K562 (cell line): ENCODE measurements around the gene SIDT2. TPM values are rescaled to one million over a fixed set of nuclear protein-coding genes. Genes with fewer than 3 reads are reported as not detected.

Experiments used
- BCL6 ChIP-seq: fragments of 250-450 bp; sonication (Bioruptor Pico); IDR thresholded peaks from 2 replicates; pipeline ENCODE4 v1.4.0; 2020
- CHCHD3 ChIP-seq: fragments of 250-450 bp; sonication (Bioruptor Pico); IDR thresholded peaks from 2 replicates; pipeline ENCODE4 v2.1.2; 2022; ENCODE audit warnings: mild to moderate bottlenecking
- NFE2L1 ChIP-seq: fragments of 450-650 bp; IDR thresholded peaks from 2 replicates; pipeline ENCODE4 v1.6.1; 2016; ENCODE audit warnings: missing genetic modification characterization, low read depth, mild to moderate bottlenecking, missing compliant biosample characterization, moderate library complexity, borderline replicate concordance
- SIX5 ChIP-seq, 2 experiments: IDR thresholded peaks; 2 replicates each; pipeline ENCODE4 v1.6.1; 2011; ENCODE audit warnings: low read length in 2 of 2, borderline replicate concordance in 1 of 2, low read depth in 1 of 2, mild to moderate bottlenecking in 1 of 2, moderate library complexity in 1 of 2; ENCODE audit not compliant: insufficient read depth in 1 of 2
- SLC30A9 ChIP-seq: fragments of 250-450 bp; sonication (Bioruptor Pico); IDR thresholded peaks from 2 replicates; pipeline ENCODE4 v1.8.0; 2022; ENCODE audit warnings: mild to moderate bottlenecking, moderate library complexity
- polyA plus RNA-seq, 8 experiments: library from polyadenylated mRNA; depleted of rRNA in 4 of 8; stranded (reverse) in 5 of 8; unstranded in 3 of 8; fragments of >200 nt; fragmentation: Nextera tagmentation in 2 of 8; fragmentation: Illumina TruSeq in 1 of 8; extraction: Ambion mirVana in 2 of 8; extraction: Trizol in 1 of 8; gene quantifications; 2 replicates each; pipeline versions ENCODE4 v1.2.1 to v1.2.3, GENCODE V29; 2011 to 2014; ENCODE audit warnings: inconsistent platforms in 1 of 8, missing spikeins in 1 of 8
- total RNA-seq, 7 experiments: library from RNA; depleted of rRNA in 6 of 7; stranded (reverse); fragments of >200 nt in 6 of 7; fragmentation: Illumina TruSeq in 2 of 7; extraction: Trizol in 2 of 7; gene quantifications; 2 replicates each; pipeline versions ENCODE4 v1.2.1 to v1.2.3, GENCODE V29; 2011 to 2021; ENCODE audit warnings: low replicate concordance in 1 of 7
- TF ChIP-seq, protein P1 (sequence below): sonication (generic); formaldehyde crosslinking; IDR thresholded peaks from 2 replicates; pipeline ENCODE4 v1.8.1; 2023; ENCODE audit warnings: missing genetic modification reagents, mild to moderate bottlenecking, borderline replicate concordance
- TF ChIP-seq, protein P2 (sequence below): fragments of 450-650 bp; formaldehyde crosslinking; IDR thresholded peaks from 2 replicates; pipeline ENCODE4 v1.4.0; 2020; ENCODE audit warnings: mild to moderate bottlenecking, moderate library complexity
- TF ChIP-seq, protein P3 (sequence below): fragments of 450-650 bp; IDR thresholded peaks from 2 replicates; pipeline ENCODE4 v1.6.1; 2014; ENCODE audit warnings: low read depth, mild to moderate bottlenecking, moderate library complexity, borderline replicate concordance

SIDT2 gene
- total and polyA plus RNA-seq, 9 of the 15 experiments (the other 6 are each of a cell fraction or from before 2014, with no cell fraction given), result 2.4 to 20.2 (median 6.5) TPM

DNA sequence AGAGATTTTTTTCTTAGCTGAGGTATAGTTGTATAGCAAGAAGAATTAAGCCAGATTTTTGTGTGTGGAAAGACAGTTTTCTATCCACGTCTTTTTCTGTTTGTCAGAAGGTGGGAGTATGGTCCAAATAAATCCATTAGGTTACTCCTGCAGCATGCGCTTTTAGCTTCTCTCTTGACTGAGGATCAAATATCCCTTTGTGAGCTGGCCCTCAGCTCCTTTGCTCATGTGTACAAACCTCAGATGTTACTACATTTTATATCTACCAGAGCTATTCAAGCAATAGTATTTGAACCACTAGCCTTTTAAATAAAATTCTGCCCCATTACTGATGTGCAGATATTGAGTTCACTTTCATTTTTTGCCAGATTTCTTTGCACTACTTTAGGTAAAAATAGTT is 8.8 kb upstream of the SIDT2 start (continued):
- TF ChIP-seq, protein P1, sequence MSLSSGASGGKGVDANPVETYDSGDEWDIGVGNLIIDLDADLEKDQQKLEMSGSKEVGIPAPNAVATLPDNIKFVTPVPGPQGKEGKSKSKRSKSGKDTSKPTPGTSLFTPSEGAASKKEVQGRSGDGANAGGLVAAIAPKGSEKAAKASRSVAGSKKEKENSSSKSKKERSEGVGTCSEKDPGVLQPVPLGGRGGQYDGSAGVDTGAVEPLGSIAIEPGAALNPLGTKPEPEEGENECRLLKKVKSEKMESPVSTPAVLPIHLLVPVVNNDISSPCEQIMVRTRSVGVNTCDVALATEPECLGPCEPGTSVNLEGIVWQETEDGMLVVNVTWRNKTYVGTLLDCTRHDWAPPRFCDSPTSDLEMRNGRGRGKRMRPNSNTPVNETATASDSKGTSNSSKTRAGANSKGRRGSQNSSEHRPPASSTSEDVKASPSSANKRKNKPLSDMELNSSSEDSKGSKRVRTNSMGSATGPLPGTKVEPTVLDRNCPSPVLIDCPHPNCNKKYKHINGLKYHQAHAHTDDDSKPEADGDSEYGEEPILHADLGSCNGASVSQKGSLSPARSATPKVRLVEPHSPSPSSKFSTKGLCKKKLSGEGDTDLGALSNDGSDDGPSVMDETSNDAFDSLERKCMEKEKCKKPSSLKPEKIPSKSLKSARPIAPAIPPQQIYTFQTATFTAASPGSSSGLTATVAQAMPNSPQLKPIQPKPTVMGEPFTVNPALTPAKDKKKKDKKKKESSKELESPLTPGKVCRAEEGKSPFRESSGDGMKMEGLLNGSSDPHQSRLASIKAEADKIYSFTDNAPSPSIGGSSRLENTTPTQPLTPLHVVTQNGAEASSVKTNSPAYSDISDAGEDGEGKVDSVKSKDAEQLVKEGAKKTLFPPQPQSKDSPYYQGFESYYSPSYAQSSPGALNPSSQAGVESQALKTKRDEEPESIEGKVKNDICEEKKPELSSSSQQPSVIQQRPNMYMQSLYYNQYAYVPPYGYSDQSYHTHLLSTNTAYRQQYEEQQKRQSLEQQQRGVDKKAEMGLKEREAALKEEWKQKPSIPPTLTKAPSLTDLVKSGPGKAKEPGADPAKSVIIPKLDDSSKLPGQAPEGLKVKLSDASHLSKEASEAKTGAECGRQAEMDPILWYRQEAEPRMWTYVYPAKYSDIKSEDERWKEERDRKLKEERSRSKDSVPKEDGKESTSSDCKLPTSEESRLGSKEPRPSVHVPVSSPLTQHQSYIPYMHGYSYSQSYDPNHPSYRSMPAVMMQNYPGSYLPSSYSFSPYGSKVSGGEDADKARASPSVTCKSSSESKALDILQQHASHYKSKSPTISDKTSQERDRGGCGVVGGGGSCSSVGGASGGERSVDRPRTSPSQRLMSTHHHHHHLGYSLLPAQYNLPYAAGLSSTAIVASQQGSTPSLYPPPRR (CRISPR knock-in tag), result no peak
- TF ChIP-seq SLC30A9 (CRISPR knock-in tag) (no peak), SIX5 (IDR thresholded peaks at IDR 0.05; ENCODE audit: borderline replicate concordance in 1 of 2, insufficient read depth in 1 of 2, low read depth in 1 of 2, low read length in 2 of 2) (no peak), CHCHD3 (CRISPR knock-in tag) (no peak), NFE2L1 (tag) (no peak), BCL6 (CRISPR knock-in tag) (no peak)
- TF ChIP-seq, protein P2, sequence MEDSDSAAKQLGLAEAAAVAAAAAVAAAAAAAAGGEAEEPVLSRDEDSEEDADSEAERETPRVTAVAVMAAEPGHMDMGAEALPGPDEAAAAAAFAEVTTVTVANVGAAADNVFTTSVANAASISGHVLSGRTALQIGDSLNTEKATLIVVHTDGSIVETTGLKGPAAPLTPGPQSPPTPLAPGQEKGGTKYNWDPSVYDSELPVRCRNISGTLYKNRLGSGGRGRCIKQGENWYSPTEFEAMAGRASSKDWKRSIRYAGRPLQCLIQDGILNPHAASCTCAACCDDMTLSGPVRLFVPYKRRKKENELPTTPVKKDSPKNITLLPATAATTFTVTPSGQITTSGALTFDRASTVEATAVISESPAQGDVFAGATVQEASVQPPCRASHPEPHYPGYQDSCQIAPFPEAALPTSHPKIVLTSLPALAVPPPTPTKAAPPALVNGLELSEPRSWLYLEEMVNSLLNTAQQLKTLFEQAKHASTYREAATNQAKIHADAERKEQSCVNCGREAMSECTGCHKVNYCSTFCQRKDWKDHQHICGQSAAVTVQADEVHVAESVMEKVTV (CRISPR knock-in tag), result no peak
- TF ChIP-seq, protein P3, sequence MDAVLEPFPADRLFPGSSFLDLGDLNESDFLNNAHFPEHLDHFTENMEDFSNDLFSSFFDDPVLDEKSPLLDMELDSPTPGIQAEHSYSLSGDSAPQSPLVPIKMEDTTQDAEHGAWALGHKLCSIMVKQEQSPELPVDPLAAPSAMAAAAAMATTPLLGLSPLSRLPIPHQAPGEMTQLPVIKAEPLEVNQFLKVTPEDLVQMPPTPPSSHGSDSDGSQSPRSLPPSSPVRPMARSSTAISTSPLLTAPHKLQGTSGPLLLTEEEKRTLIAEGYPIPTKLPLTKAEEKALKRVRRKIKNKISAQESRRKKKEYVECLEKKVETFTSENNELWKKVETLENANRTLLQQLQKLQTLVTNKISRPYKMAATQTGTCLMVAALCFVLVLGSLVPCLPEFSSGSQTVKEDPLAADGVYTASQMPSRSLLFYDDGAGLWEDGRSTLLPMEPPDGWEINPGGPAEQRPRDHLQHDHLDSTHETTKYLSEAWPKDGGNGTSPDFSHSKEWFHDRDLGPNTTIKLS, result no peak
